HUES64 (cell line): ENCODE results near the gene RALGAPB.

Experiments used
- H3K27ac ChIP-seq: 2 replicates; pipeline ENCODE4 v1.7.0; 2013; ENCODE audit warnings: low read depth, low read length, inconsistent platforms
- H3K27me3 ChIP-seq: 2 replicates; pipeline ENCODE4 v1.6.1; 2013; ENCODE audit warnings: mild to moderate bottlenecking, low read length; ENCODE audit not compliant: insufficient read depth
- H3K36me3 ChIP-seq: 2 replicates; pipeline ENCODE4 v1.6.1; 2013; ENCODE audit warnings: mild to moderate bottlenecking, low read length; ENCODE audit not compliant: insufficient read depth
- H3K4me1 ChIP-seq: 2 replicates; pipeline ENCODE4 v1.6.1; 2013; ENCODE audit warnings: mild to moderate bottlenecking, low read length, moderate library complexity; ENCODE audit not compliant: insufficient read depth
- H3K4me3 ChIP-seq: 2 replicates; pipeline ENCODE4 v1.5.1; 2013; ENCODE audit warnings: mild to moderate bottlenecking, low read length, moderate library complexity
- H3K9ac ChIP-seq: 2 replicates; pipeline ENCODE4 v1.6.1; 2013; ENCODE audit warnings: mild to moderate bottlenecking, low read depth, low read length
- H3K9me3 ChIP-seq: 2 replicates; pipeline ENCODE4 v1.6.1; 2013; ENCODE audit warnings: low read depth, low read length; ENCODE audit not compliant: insufficient read depth
- WGBS: fragments of 150-250, 120-280 bp; methylation state at CpG from one replicate; pipeline ENCODE4 v1.1.7; 2013; ENCODE audit warnings: missing lambda C conversion rate; 5-methylcytosine and 5-hydroxymethylcytosine counted together

Gene RALGAPB

DNA sequence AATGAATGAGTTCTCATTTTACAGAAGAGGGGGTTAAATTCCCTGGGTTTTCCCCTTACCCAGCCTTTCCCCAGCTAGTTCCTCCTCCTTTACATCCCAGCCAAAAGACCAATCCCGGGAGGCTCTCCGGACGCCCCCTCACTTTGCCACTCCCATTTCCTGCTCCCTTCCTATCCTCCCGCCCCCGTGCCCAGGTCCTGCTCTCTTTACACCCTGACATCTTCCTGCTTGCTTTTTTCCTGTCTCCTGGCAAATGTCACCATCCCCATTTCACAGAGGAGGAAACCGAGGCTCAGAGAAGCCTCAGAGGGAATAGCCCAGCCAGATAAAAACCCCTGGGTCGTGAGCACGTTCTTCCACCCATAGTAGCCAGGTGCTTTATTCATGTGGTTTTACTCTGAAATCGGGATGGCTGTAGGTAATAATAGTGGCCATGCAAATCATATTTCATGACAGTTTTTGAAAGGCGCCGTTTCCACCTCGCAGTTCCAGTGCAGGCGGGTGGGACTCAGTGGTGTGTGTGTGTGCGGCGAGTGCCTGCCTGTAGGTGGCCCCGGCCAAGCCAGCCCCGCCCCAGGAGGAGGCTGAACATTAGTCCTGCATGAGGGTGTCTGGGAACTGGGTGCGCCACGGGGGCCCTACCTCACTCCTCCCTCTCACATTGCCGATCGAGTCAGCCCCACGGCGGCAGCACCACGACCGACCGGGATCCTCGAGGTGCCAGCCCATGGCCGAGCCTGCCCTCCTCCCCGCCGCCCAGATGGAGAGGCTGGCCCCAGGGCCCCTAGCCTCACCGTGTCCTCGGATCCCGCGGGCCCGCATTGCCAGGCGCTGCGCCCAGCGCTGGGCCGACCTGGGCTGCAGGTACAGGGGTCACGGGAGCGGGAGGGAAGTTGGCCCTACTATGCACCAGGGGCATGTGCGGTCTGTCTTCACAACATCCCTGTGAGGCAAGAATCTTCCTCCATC, 128.9 kb downstream of the RALGAPB start, which contains the start of gene ARHGAP40:
TSS of gene ARHGAP40 (plus strand) at position 594 of the 969 bp plus-strand sequence.
- Histone ChIP-seq H3K9me3 (no peaks in the 10 kb centered on the region), H3K9ac (no peak within 1 kb of the TSS), H3K4me1 (peaks cover 14% of the 10 kb centered on the region; the same call in 1 of the 2 replicates), H3K27ac (peak within 1 kb of the TSS; percentile 3; the same call in 1 of the 2 replicates), H3K36me3 (no peaks in the 10 kb centered on the region), H3K4me3 (peak within 1 kb of the TSS; percentile 58), H3K27me3 (peaks cover 13% of the 10 kb centered on the region)
- WGBS = 11% methylated on average over 42 of the region's 42 CpGs

DNA sequence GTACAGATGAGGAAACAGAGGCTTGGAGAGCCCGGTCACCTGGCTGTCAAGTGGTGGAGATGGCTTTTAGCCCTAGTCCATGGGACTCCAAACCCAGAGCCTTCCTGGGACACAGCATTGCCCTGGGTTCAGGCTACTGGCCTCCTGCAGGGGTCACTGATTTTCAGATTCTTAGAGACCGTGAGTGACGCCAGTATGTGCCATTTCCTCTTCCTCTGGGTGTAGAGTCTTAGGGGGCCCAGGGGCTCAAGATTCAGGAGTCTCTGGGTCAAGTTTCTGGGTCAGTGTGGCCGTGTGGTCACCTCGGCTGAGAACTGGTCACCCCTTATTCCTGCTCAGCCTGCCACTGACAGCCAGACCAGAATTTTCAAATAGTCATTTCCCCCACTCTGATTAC, 129.5 kb downstream of the RALGAPB start:
- WGBS = 56% methylated on average over 5 of the region's 5 CpGs
- no peak overlapping the region for H3K27ac ChIP-seq
- peaks cover 14% of the 10 kb centered on the region; the same call in 1 of the 2 replicates for H3K4me1 ChIP-seq
- H3K9ac ChIP-seq = no peak overlapping the region
- H3K36me3 ChIP-seq = no peaks in the 10 kb centered on the region
- peak overlapping the region; percentile 58 for H3K4me3 ChIP-seq
- no peaks in the 10 kb centered on the region for H3K9me3 ChIP-seq
- H3K27me3 ChIP-seq = peaks cover 13% of the 10 kb centered on the region

DNA sequence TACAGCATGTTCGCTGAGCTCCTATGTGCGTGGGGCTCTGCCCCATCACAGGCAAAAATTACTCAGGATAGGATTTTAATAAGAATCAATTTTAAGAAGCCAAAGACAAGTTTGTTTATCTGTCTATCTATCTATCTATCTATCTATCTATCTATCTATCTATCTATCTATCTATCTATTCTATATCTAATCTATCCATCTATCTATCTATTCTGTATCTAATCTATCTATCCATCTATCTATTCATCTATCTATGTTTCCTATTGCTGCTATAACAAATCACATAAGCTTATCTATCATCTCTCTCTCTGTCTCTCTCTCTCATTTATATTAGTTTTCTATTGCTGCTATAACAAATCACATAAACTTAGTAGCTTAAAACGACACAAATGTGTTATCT, 130.6 kb downstream of the RALGAPB start:
- WGBS = 92% methylated on average over 3 of the region's 3 CpGs
- Histone ChIP-seq H3K4me1 (peaks cover 21% of the 10 kb centered on the region; the same call in 1 of the 2 replicates), H3K36me3 (no peaks in the 10 kb centered on the region), H3K27ac (no peak overlapping the region), H3K9me3 (no peaks in the 10 kb centered on the region), H3K4me3 (no peak overlapping the region), H3K27me3 (peaks cover 13% of the 10 kb centered on the region), H3K9ac (no peak overlapping the region)

DNA sequence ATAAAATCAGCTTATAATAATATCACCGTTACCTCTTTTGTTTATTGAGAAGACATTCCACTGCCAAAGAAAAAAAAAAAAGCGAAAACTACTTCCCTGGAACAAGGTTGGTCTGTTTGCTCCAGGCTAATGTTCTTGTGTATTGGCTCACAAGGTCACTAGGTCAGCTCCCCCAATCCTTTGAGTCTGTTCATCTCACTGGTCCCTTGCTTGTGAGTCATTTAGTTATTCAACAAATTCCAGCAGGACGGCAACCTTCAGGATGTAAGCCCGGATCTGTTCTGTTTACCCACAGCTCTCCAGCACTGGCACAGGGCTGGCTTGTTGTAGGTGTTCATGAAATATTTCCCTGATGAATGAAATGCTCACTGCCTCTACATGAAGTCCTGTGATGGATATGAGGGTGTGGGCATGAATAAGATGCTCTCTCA, 132.2 kb downstream of the RALGAPB start:
- Histone ChIP-seq H3K9ac (no peak overlapping the region), H3K36me3 (no peaks in the 10 kb centered on the region), H3K27ac (no peak overlapping the region), H3K4me1 (peaks cover 14% of the 10 kb centered on the region; the same call in 1 of the 2 replicates), H3K27me3 (peaks cover 13% of the 10 kb centered on the region), H3K9me3 (no peaks in the 10 kb centered on the region), H3K4me3 (no peak overlapping the region)
- whole genome bisulfite sequencing = 44% methylated on average over 4 of the region's 4 CpGs

DNA sequence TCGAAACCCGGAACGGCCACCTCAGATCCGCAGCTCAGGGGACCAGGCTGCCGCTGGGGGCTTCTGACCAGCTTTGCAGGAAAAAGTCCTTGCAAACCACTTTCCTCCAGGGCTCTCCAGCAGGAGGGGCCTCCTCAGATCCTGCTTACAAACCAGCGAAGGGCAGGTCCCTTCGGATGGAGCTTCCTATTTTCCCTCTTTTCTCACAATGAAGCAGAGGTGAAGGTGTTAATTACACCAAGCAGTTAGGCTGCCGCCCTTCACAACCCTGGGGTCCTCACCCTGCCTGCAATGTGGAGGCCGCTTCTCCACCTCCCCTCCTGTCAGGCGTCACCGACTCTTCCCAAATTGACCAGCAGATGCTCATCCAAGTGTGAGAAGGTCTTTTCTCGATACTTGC, 134.7 kb downstream of the RALGAPB start:
- H3K36me3 ChIP-seq = no peaks in the 10 kb centered on the region
- no peak overlapping the region for H3K4me3 ChIP-seq
- H3K27me3 ChIP-seq = peaks cover 5% of the 10 kb centered on the region; the same call in 1 of the 2 replicates
- no peak overlapping the region for H3K27ac ChIP-seq
- 43% methylated on average over 12 of the region's 12 CpGs for WGBS
- peaks cover 7% of the 10 kb centered on the region; the same call in 1 of the 2 replicates for H3K4me1 ChIP-seq
- no peaks in the 10 kb centered on the region for H3K9me3 ChIP-seq
- no peak overlapping the region for H3K9ac ChIP-seq

DNA sequence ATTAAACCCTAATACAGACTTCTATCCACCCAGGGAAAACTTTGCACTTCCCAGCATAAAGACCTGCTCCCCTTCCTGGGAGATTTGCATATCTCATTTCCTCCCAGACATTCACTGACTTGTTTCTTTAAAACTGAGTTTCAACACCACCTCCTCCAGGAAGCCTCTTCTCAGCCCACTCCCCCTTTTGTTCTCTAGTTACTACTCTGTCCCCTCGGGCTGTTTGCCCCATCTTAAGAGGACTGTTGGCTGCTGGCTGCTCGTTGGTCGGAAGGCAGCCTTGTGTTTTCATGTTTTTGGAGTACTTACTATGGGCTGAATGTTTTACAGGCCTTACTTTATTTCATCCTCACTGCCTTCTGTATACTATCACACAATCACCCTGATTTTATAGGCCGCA, 135.5 kb downstream of the RALGAPB start:
- H3K4me3 ChIP-seq = no peak overlapping the region
- peaks cover 7% of the 10 kb centered on the region; the same call in 1 of the 2 replicates for H3K4me1 ChIP-seq
- 57% methylated on average over 2 of the region's 4 CpGs for WGBS
- H3K9me3 ChIP-seq = no peaks in the 10 kb centered on the region
- no peaks in the 10 kb centered on the region for H3K27me3 ChIP-seq
- no peaks in the 10 kb centered on the region for H3K36me3 ChIP-seq
- H3K9ac ChIP-seq = no peak overlapping the region
- no peak overlapping the region for H3K27ac ChIP-seq

DNA sequence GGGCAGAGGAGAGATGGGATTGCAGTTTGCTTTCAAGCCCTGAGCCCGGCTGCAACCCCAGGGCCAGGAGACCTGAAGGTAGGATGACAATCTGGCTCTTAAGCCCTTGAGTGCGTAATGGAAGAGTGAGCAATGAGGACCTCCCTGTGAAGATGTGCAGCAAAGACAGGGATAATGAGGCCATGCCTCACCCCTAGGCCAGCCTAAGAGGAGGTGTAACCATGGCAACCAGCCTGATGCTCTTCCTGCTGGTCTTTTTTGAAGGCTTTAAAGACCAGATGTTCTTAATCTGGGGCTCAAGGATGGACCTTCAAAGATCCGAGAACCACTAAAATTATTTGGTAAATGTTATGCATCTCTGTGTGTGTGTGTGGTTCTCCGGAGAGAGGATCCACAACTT, 137.2 kb downstream of the RALGAPB start:
- Histone ChIP-seq H3K9ac (no peak overlapping the region), H3K36me3 (no peaks in the 10 kb centered on the region), H3K27me3 (no peaks in the 10 kb centered on the region), H3K27ac (no peak overlapping the region), H3K4me1 (peaks cover 7% of the 10 kb centered on the region; the same call in 1 of the 2 replicates), H3K4me3 (no peak overlapping the region), H3K9me3 (no peaks in the 10 kb centered on the region)
- WGBS = 94% methylated on average over 3 of the region's 4 CpGs

DNA sequence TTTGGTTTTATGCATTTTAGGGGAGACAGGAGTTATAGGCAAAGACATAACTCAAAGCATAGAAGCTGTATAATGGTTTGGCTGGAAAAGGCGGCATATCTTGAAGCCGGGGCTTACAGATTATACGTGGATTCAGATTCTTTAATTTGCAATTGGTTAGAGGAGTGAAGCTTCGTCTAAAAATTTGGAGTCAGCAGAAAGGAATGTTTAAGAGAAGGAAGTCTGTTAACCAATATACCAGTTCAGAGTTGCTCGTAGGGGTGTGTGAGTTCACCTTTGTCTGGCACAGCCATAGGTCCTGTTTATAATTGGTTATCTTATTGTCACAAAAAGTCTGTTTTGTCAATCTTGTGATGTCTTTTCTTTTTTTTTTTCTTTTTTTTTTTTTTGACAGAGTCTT, 137.9 kb downstream of the RALGAPB start:
- Histone ChIP-seq H3K9ac (no peak overlapping the region), H3K4me1 (peaks cover 7% of the 10 kb centered on the region; the same call in 1 of the 2 replicates), H3K36me3 (no peaks in the 10 kb centered on the region), H3K4me3 (no peak overlapping the region), H3K9me3 (no peaks in the 10 kb centered on the region), H3K27me3 (no peaks in the 10 kb centered on the region), H3K27ac (no peak overlapping the region)
- WGBS = 78% methylated on average over 5 of the region's 5 CpGs

DNA sequence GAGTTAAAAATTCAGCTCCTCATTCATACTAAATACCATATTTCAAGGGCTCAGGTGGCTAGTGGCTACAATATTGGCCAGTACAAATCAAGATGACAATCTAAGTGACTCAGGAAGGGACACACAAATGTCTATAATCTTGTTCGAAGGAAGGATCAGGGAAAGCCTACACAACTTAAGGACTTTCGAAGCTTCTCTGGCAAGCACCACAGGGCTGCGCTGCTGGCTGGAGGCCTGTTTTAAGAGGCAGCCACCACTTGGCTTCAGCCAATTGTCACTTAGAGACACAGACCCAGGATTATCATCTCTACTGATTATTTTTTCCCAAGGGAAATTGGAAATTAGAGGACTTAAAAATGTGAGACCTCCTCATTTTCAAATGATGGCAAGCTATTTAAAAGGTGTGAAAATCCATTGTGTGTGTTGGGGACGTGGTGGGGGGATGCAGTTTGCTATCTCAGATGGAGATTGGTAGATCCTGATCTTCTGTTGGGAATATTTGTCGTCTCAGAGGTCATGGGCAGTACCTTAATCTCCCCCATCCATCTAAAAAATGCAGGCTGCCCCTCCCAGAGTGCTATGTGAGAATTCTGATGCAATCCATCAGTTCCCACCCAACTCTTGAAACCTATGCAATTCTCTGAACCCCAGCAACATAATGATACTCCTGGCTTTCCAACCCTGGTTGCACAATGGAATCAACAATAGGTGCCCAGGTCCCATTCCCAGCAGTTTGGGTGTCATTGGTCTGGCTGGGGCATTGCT, 140.3 kb downstream of the RALGAPB start:
- 79% methylated on average over 5 of the region's 5 CpGs for WGBS
- Histone ChIP-seq H3K4me1 (peaks cover 9% of the 10 kb centered on the region; the same call in 1 of the 2 replicates), H3K9ac (no peak overlapping the region), H3K27ac (no peak overlapping the region), H3K4me3 (no peak overlapping the region), H3K9me3 (no peaks in the 10 kb centered on the region), H3K27me3 (no peaks in the 10 kb centered on the region), H3K36me3 (no peaks in the 10 kb centered on the region)

DNA sequence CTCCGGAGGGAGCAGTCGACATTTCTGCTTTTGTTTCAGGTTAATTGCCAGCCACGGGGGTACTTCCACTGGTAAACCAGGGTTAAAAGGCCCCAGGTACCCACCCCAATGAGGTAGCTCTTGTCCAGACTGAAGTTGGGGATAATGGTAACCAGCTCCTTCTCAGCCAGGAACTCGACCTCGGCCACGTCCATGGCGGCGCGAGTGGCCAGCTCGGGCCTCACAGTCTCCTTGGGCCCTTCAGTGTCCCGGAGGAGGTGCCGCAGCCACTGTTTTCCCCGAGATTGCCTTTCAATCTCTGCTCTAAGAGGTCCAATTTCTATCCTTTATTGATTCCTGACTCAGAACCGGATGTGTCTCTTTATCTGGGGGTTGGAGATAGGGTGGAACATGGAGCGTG, 142.6 kb downstream of the RALGAPB start:
- Histone ChIP-seq H3K27me3 (no peaks in the 10 kb centered on the region), H3K27ac (no peak overlapping the region), H3K36me3 (no peaks in the 10 kb centered on the region), H3K9ac (no peak overlapping the region), H3K4me3 (no peak overlapping the region), H3K4me1 (peaks cover 7% of the 10 kb centered on the region; the same call in 1 of the 2 replicates), H3K9me3 (no peaks in the 10 kb centered on the region)
- WGBS = 96% methylated on average over 15 of the region's 15 CpGs

DNA sequence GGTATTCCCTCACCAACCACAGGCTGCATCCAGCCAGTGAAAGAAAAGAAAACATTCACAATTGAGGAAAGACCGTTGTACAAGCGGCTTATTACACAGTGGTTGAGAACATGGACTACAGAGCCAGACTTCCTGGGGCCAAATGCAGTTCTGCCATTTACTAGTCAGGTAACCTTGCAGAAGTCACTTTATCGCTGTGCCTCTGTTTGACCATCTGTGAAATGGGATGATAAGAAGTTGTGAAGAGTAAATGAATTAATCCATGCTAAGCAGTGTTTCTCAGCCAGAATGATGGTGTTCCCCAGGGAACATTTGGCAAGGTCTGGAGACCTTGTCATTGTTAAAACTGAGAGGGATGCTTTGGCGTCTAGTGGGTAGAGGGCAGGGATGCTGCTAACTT, 143.8 kb downstream of the RALGAPB start:
- Histone ChIP-seq H3K9me3 (no peaks in the 10 kb centered on the region), H3K36me3 (no peaks in the 10 kb centered on the region), H3K9ac (no peak overlapping the region), H3K4me3 (no peak overlapping the region), H3K27ac (no peak overlapping the region), H3K4me1 (peaks cover 16% of the 10 kb centered on the region), H3K27me3 (no peaks in the 10 kb centered on the region)
- WGBS = 93% methylated on average over 4 of the region's 4 CpGs
